Stomach (tissue), 19 donors: ENCODE data around the gene ITPRIPL2. TPM values are rescaled to one million over a fixed set of nuclear protein-coding genes. Genes with fewer than 3 reads are reported as not detected.

ENCODE experiments used
- DNase-seq, 2 donors: peaks; one replicate each; pipeline versions ENCODE4 v3.0.0 to v3.0.0-alpha.2; 2013 to 2019
- H3K27ac ChIP-seq, 5 donors: fragments of 200-600 bp in 4 of 5; sonication (generic) in 4 of 5; one replicate each; pipeline ENCODE4 v1.5.1; 2013 to 2019; ENCODE audit warnings: mild to moderate bottlenecking in 1 of 5, moderate library complexity in 1 of 5
- H3K27me3 ChIP-seq, 3 donors: fragments of 200-600 bp; sonication (generic); one replicate each; pipeline ENCODE4 v1.5.1; 2017 to 2019; ENCODE audit warnings: mixed run types in 1 of 3
- H3K36me3 ChIP-seq, 4 donors: fragments of 200-600 bp; sonication (generic); 1 replicate in 3 of 4; 2 replicates in 1 of 4; pipeline ENCODE4 v1.5.1; 2016 to 2019
- H3K4me1 ChIP-seq, 4 donors: fragments of 200-600 bp; sonication (generic); one replicate each; pipeline ENCODE4 v1.5.1; 2016 to 2019
- H3K4me3 ChIP-seq, 4 donors: fragments of 200-600 bp; sonication (generic) in 3 of 4; one replicate each; pipeline ENCODE4 v1.5.1; 2016 to 2019; ENCODE audit warnings: mild to moderate bottlenecking in 1 of 4
- H3K9me3 ChIP-seq, 4 donors: fragments of 200-600 bp; sonication (generic); one replicate each; pipeline ENCODE4 v1.5.1; 2016 to 2019
- CTCF ChIP-seq, 7 experiments: fragments of 450-650 bp in 4 of 7; fragments of 200-600 bp in 3 of 7; sonication (generic) in 3 of 7; IDR thresholded peaks; one replicate each; pipeline ENCODE4 v1.5.1; 2016 to 2019; ENCODE audit warnings: antibody characterized with exemption in 7 of 7, control low read depth in 2 of 7, mild to moderate bottlenecking in 1 of 7
- EP300 ChIP-seq: sonication (generic); formaldehyde crosslinking; IDR thresholded peaks from one replicate; pipeline ENCODE4 v1.6.1; 2017; ENCODE audit warnings: antibody characterized with exemption
- POLR2A ChIP-seq, 4 donors: fragments of 450-650 bp; IDR thresholded peaks; one replicate each; pipeline ENCODE4 v1.6.1; 2016; ENCODE audit warnings: antibody characterized with exemption in 4 of 4, control low read depth in 2 of 4, mild to moderate bottlenecking in 1 of 4, moderate library complexity in 1 of 4
- POLR2AphosphoS5 ChIP-seq, 3 donors: sonication (generic); formaldehyde crosslinking; IDR thresholded peaks; one replicate each; pipeline ENCODE4 v1.6.1; 2016; ENCODE audit warnings: antibody characterized with exemption in 3 of 3
- WGBS, 5 donors: extraction: QIAGEN DNeasy Blood & Tissue Kit in 3 of 5; methylation state at CpG; one replicate each; pipeline versions ENCODE4 v1.1.5 to v1.1.7; 2013 to 2018; 5-methylcytosine and 5-hydroxymethylcytosine counted together
- intact Hi-C: fragments of 100-400 bp; cut with DNase I; formaldehyde crosslinking; loops from one replicate; pipeline ENCODE4 v1.15.1; 2023; ENCODE audit warnings: low total_unique reads
- long read RNA-seq, 10 donors: transcript quantifications; one replicate each; lab custom pipeline, GENCODE V29; 2026
- polyA plus RNA-seq, 3 donors: library from polyadenylated mRNA; stranded (reverse); fragments of 200-250 nt; gene quantifications; one replicate each; pipeline ENCODE4 v1.2.3, GENCODE V29; 2013
- total RNA-seq, 5 donors: library from RNA; depleted of rRNA; stranded (reverse); fragments of >200 nt; gene quantifications; one replicate each; pipeline versions ENCODE4 v1.1.0 to v1.2.3, GENCODE V29; 2014 to 2016
- donor health status: healthy with polysubstance abuse.
- donor health status: Bipolar disorder and iron deficiency.
- donor health status: healthy.

ITPRIPL2 gene
- total RNA-seq (10 to 100 TPM; 10.3 to 48.7 (median 36.8) TPM), polyA plus RNA-seq (10 to 100 TPM in 1 of 3 donors, 1 to 10 TPM in 2; 7.6 to 14.1 (median 9.9) TPM)
- long read RNA-seq, donor 1, full-length matches to known transcripts = 33 of 33 reads
- long read RNA-seq, donor 1, partial matches to known transcripts = 0 of 33 reads
- long read RNA-seq, donor 1, other reads (novel, unspliced or antisense) = 0 of 33 reads
- long read RNA-seq, donor 2, full-length matches to known transcripts = 44 of 44 reads
- long read RNA-seq, donor 2, partial matches to known transcripts = 0 of 44 reads
- long read RNA-seq, donor 2, other reads (novel, unspliced or antisense) = 0 of 44 reads
- long read RNA-seq, donor 3, full-length matches to known transcripts = 24 of 24 reads
- long read RNA-seq, donor 3, partial matches to known transcripts = 0 of 24 reads
- long read RNA-seq, donor 3, other reads (novel, unspliced or antisense) = 0 of 24 reads
- long read RNA-seq, donor 4, full-length matches to known transcripts = 3 of 3 reads
- long read RNA-seq, donor 4, partial matches to known transcripts = 0 of 3 reads
- long read RNA-seq, donor 4, other reads (novel, unspliced or antisense) = 0 of 3 reads
- long read RNA-seq, donor 5, full-length matches to known transcripts = 41 of 41 reads
- long read RNA-seq, donor 5, partial matches to known transcripts = 0 of 41 reads
- long read RNA-seq, donor 5, other reads (novel, unspliced or antisense) = 0 of 41 reads
- long read RNA-seq, donor 6, full-length matches to known transcripts = 97 of 97 reads
- long read RNA-seq, donor 6, partial matches to known transcripts = 0 of 97 reads
- long read RNA-seq, donor 6, other reads (novel, unspliced or antisense) = 0 of 97 reads
- long read RNA-seq, donor 7, full-length matches to known transcripts = 42 of 42 reads
- long read RNA-seq, donor 7, partial matches to known transcripts = 0 of 42 reads
- long read RNA-seq, donor 7, other reads (novel, unspliced or antisense) = 0 of 42 reads
- long read RNA-seq, donor 8, full-length matches to known transcripts = 34 of 34 reads
- long read RNA-seq, donor 8, partial matches to known transcripts = 0 of 34 reads
- long read RNA-seq, donor 8, other reads (novel, unspliced or antisense) = 0 of 34 reads
- long read RNA-seq, donor 9, full-length matches to known transcripts = 55 of 55 reads
- long read RNA-seq, donor 9, partial matches to known transcripts = 0 of 55 reads
- long read RNA-seq, donor 9, other reads (novel, unspliced or antisense) = 0 of 55 reads
- long read RNA-seq, donor 10, full-length matches to known transcripts = 16 of 16 reads
- long read RNA-seq, donor 10, partial matches to known transcripts = 0 of 16 reads
- long read RNA-seq, donor 10, other reads (novel, unspliced or antisense) = 0 of 16 reads

- Histone ChIP-seq H3K4me1 (peaks cover 61 to 80% (median 71%) of the 10 kb centered on the region in 4 donors), H3K27ac (peak within 1 kb of the TSS; percentile 94 to 98 (median 96)), H3K4me3 (peak within 1 kb of the TSS; percentile 74 to 83 (median 80)), H3K27me3 (no peaks in the 10 kb centered on the region), H3K36me3 (peaks cover 8 to 21% (median 14%) of the 10 kb centered on the region in 4 donors), H3K9me3 (no peaks in the 10 kb centered on the region)
- peak; percentile 83 to 94 for DNase-seq
- intact Hi-C loops = no loop called here
- TF ChIP-seq EP300 = no peak
- TF ChIP-seq POLR2AphosphoS5 (IDR thresholded peaks at IDR 0.05) = peak; percentile 36 to 72 (median 44)
- peak in 1 of 7 experiments; percentile 5 for TF ChIP-seq CTCF (IDR thresholded peaks at IDR 0.05)
- peak in 1 of 4 donors; percentile 9 for TF ChIP-seq POLR2A (IDR thresholded peaks at IDR 0.05)
- WGBS, 5 donors = 1 to 10% (median 2%) methylated on average over 3 to 74 of the region's 74 CpGs
These were observed at the start of gene ITPRIPL2 for GRCh38 chr16:19113577-19114358. TSS of gene ITPRIPL2 (plus strand) at chr16:19113964. CDS start at chr16:19114462, 498 bp downstream.

DNA sequence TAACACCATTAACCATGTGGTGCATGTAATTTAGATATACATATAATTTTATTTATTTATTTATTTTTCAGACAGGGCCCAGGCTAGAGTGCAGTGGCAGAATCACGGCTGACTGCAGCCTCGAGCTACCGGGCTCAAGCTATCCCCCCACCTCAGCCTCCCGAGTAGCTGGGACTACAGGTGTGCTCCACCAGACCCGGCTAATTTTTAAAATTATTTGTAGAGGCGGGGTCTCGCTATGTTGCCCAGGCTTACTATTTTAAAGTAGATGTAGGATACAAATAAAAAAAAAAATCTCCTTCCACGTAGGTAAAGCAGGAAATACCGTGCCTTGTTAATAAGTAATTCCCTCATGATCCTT lies 46.8 kb upstream of the ITPRIPL2 start:
- DNase-seq = no peak
- no peak for TF ChIP-seq CTCF (IDR thresholded peaks at IDR 0.05)
- no peak for TF ChIP-seq POLR2AphosphoS5 (IDR thresholded peaks at IDR 0.05)
- no peak for TF ChIP-seq POLR2A (IDR thresholded peaks at IDR 0.05)
- TF ChIP-seq EP300 = no peak
- intact Hi-C loops = no loop called here
- Histone ChIP-seq H3K9me3 (no peaks in the 10 kb centered on the region), H3K36me3 (peaks cover 0 to 9% (median 1%) of the 10 kb centered on the region in 4 donors), H3K4me3 (peak overlapping the region; percentile 59 to 92 (median 73)), H3K4me1 (peaks cover 5 to 33% (median 22%) of the 10 kb centered on the region in 4 donors), H3K27me3 (no peaks in the 10 kb centered on the region), H3K27ac (peak overlapping the region in 4 of 5 donors; percentile 99 to 100 (median 100))
- WGBS, 5 donors = 49 to 57% (median 52%) methylated on average over 9 of the region's 9 CpGs

GRCh38 chr16:19067349-19068236 lies 46.2 kb upstream of the ITPRIPL2 start, which contains the start of gene COQ7:
TSS of gene COQ7 (plus strand) at chr16:19067614. CDS start at chr16:19067665, 51 bp downstream.
- DNase-seq = peak; percentile 98 to 100
- 0 to 1% (median 0%) methylated on average over 50 to 68 of the region's 68 CpGs for WGBS, 5 donors
- TF ChIP-seq CTCF (IDR thresholded peaks at IDR 0.05) (peak in 1 of 7 experiments; percentile 18), POLR2AphosphoS5 (IDR thresholded peaks at IDR 0.05) (peak; percentile 69 to 73 (median 71)), POLR2A (IDR thresholded peaks at IDR 0.05) (peak in 1 of 4 donors; percentile 59), EP300 (no peak)
- Histone ChIP-seq H3K4me3 (peak within 1 kb of the TSS; percentile 59 to 92 (median 73)), H3K27me3 (no peaks in the 10 kb centered on the region), H3K9me3 (no peaks in the 10 kb centered on the region), H3K36me3 (peaks cover 0 to 15% (median 7%) of the 10 kb centered on the region in 4 donors), H3K27ac (peak within 1 kb of the TSS; percentile 96 to 100 (median 100)), H3K4me1 (peaks cover 5 to 33% (median 22%) of the 10 kb centered on the region in 4 donors)
- intact Hi-C loops = no loop called here
